ENCODE results near the gene SLC25A27. TPM values are rescaled to one million over a fixed set of nuclear protein-coding genes. Genes with fewer than 3 reads are reported as not detected.

SLC25A27 gene
- total RNA-seq, 2 experiments from 2014 or later: 1.2 to 1.5 TPM

DNA sequence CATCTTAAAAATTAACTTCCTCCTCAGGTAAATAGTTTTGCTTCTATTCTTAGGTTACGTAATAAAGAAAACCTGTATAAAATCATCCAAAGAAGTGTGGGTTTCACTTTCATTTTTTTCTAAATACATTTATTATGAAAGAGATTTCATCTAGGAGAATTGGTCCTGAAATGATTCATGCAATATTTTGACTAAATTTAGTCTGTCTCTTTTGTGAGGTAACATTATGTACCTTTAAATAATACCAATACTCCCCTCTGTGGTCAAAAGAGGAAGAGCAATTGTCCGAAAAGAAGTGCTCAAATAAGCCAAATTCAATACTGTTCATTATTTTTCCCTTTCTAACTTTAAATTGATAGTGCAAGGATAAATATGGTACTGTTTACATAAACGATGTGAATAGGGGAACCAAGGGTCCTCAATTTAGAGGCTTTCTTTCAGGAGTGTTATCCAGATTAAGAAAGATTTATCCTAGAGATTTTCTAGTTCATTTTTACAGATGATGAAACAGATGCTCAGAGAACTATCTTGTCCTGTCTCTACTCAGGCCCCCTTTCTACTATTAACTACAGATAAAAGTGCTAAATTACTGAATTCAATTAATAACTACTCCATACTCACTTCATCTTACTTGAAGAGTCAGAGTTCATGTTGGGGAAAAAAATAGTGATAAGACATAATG, 26.4 kb upstream of the SLC25A27 start:
- Mint-ChIP-seq H3K9me3 (no peaks in the 10 kb centered on the region), H3K4me3 (peak overlapping the region; percentile 54), H3K4me1 (ENCODE audit: low read depth) (peaks cover 5% of the 10 kb centered on the region), H3K36me3 (ENCODE audit: low read depth) (no peaks in the 10 kb centered on the region), H3K27ac (no peak overlapping the region), H3K27me3 (peaks cover 24% of the 10 kb centered on the region)
- CTCF ChIA-PET: no interaction called here
- H3K9me3 ChIP-seq (ENCODE audit: control insufficient read depth in 1 of 2, insufficient read depth in 1 of 2, low read length in 2 of 2): no peaks in the 10 kb centered on the region
- no peak overlapping the region for H3K4me3 ChIP-seq (ENCODE audit: low read length)
- no peaks in the 10 kb centered on the region for H3K36me3 ChIP-seq (ENCODE audit: insufficient read depth, low read length)
- no peaks in the 10 kb centered on the region for H3K4me1 ChIP-seq (ENCODE audit: insufficient read depth, low read length)
- ATAC-seq (ENCODE audit: poor library complexity) (no peak), DNase-seq (peak in 3 of 14 experiments; percentile 14 to 35 (median 32))
- TF ChIP-seq, protein P1, sequence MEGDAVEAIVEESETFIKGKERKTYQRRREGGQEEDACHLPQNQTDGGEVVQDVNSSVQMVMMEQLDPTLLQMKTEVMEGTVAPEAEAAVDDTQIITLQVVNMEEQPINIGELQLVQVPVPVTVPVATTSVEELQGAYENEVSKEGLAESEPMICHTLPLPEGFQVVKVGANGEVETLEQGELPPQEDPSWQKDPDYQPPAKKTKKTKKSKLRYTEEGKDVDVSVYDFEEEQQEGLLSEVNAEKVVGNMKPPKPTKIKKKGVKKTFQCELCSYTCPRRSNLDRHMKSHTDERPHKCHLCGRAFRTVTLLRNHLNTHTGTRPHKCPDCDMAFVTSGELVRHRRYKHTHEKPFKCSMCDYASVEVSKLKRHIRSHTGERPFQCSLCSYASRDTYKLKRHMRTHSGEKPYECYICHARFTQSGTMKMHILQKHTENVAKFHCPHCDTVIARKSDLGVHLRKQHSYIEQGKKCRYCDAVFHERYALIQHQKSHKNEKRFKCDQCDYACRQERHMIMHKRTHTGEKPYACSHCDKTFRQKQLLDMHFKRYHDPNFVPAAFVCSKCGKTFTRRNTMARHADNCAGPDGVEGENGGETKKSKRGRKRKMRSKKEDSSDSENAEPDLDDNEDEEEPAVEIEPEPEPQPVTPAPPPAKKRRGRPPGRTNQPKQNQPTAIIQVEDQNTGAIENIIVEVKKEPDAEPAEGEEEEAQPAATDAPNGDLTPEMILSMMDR (IDR thresholded peaks at IDR 0.05): peak; percentile 65
- H3K27me3 ChIP-seq (ENCODE audit: control insufficient read depth in 1 of 2, insufficient read depth in 2 of 2, low read length in 2 of 2): peaks cover 0 to 12% of the 10 kb centered on the region in 2 experiments
- POLR2A ChIA-PET: no interaction called here
- H3K27ac ChIP-seq (ENCODE audit: low read depth in 1 of 2, low read length in 2 of 2): no peak overlapping the region
- intact Hi-C loops (cut with DNase I, micrococcal nuclease): loop anchor here (1.0 to 5.0 kb wide), 2 partner anchors 536 to 694 kb away; no protein-coding TSS in a partner anchor

DNA sequence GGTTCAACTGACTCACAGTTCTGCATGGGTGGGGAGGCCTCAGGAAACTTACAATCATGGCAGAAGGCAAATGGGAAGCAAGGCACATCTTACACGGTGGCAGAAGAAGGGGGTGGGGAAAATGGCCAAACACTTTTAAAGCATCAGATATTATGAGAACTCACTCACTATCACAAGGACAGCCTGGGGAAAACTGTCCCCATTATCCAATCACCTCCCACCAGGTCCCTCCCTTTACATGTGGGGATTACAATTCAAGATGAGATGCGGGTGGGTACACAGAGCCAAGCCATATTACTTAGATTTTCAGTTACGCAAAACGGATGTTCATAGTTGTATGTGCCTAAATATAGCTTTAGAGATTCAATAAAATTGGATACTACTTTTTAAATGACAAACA, 25.8 kb upstream of the SLC25A27 start:
- Histone ChIP-seq H3K4me3 (ENCODE audit: low read length) (no peak overlapping the region), H3K27me3 (ENCODE audit: control insufficient read depth in 1 of 2, insufficient read depth in 2 of 2, low read length in 2 of 2) (peaks cover 0 to 12% of the 10 kb centered on the region in 2 experiments), H3K27ac (ENCODE audit: low read depth in 1 of 2, low read length in 2 of 2) (no peak overlapping the region), H3K9me3 (ENCODE audit: control insufficient read depth in 1 of 2, insufficient read depth in 1 of 2, low read length in 2 of 2) (no peaks in the 10 kb centered on the region), H3K4me1 (ENCODE audit: insufficient read depth, low read length) (no peaks in the 10 kb centered on the region), H3K36me3 (ENCODE audit: insufficient read depth, low read length) (no peaks in the 10 kb centered on the region)
- ChIA-PET CTCF (no interaction called here), POLR2A (no interaction called here)
- DNase-seq: no peak
- Mint-ChIP-seq H3K36me3 (ENCODE audit: low read depth) (no peaks in the 10 kb centered on the region), H3K27ac (no peak overlapping the region), H3K27me3 (peaks cover 24% of the 10 kb centered on the region), H3K4me1 (ENCODE audit: low read depth) (peaks cover 5% of the 10 kb centered on the region), H3K9me3 (no peaks in the 10 kb centered on the region), H3K4me3 (no peak overlapping the region)
- intact Hi-C loops (cut with DNase I, micrococcal nuclease): loop anchor here (1.0 to 5.0 kb wide), 2 partner anchors 537 to 695 kb away; no protein-coding TSS in a partner anchor
- no peak for ATAC-seq (ENCODE audit: poor library complexity)
- TF ChIP-seq, protein P1 (IDR thresholded peaks at IDR 0.05): no peak

DNA sequence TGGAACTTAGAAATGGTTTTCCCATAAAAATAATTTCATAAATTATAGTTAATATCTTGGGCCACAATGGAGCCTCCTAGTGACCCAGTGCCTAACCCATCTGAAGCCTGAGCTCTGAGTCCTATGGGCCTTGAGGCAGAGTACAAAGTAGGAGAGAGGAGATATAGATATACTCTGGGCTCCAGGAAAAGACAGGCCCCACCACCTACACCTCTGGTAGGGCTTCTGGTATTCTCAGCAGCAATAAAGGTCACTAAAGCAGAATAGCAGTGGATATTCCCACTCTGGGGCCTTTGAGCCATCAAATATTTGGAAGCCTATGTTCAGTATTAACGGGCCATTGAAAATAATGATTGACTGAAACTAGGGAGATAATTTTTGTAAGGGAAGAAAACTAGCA, 24.3 kb upstream of the SLC25A27 start:
- Histone ChIP-seq H3K9me3 (ENCODE audit: control insufficient read depth in 1 of 2, insufficient read depth in 1 of 2, low read length in 2 of 2) (no peaks in the 10 kb centered on the region), H3K4me1 (ENCODE audit: insufficient read depth, low read length) (no peaks in the 10 kb centered on the region), H3K27me3 (ENCODE audit: control insufficient read depth in 1 of 2, insufficient read depth in 2 of 2, low read length in 2 of 2) (peaks cover 0 to 5% of the 10 kb centered on the region in 2 experiments), H3K27ac (ENCODE audit: low read depth in 1 of 2, low read length in 2 of 2) (no peak overlapping the region), H3K36me3 (ENCODE audit: insufficient read depth, low read length) (no peaks in the 10 kb centered on the region), H3K4me3 (ENCODE audit: low read length) (no peak overlapping the region)
- Mint-ChIP-seq H3K27me3 (peaks cover 12% of the 10 kb centered on the region), H3K4me3 (no peak overlapping the region), H3K36me3 (ENCODE audit: low read depth) (no peaks in the 10 kb centered on the region), H3K27ac (no peak overlapping the region), H3K9me3 (no peaks in the 10 kb centered on the region), H3K4me1 (ENCODE audit: low read depth) (peaks cover 5% of the 10 kb centered on the region)
- DNase-seq (no peak), ATAC-seq (ENCODE audit: poor library complexity) (no peak)
- TF ChIP-seq, protein P1 (IDR thresholded peaks at IDR 0.05): no peak
- CTCF ChIA-PET: no interaction called here
- POLR2A ChIA-PET: no interaction called here
- intact Hi-C loops (cut with DNase I, micrococcal nuclease): loop anchor here in 1 of 2 experiments (5.0 kb wide), 1 partner anchor 696 kb away; no protein-coding TSS in a partner anchor

Measured in CD4-positive, alpha-beta T cell (primary cell).